IPS-NIHi7 (cell line): Measurements from ENCODE around the gene ADAM22.

Source experiments
- DNase-seq: peaks from one replicate; pipeline ENCODE4 v3.0.0; 2012; ENCODE audit warnings: mixed read lengths; ENCODE audit errors: extremely low spot score

ADAM22 gene

DNA sequence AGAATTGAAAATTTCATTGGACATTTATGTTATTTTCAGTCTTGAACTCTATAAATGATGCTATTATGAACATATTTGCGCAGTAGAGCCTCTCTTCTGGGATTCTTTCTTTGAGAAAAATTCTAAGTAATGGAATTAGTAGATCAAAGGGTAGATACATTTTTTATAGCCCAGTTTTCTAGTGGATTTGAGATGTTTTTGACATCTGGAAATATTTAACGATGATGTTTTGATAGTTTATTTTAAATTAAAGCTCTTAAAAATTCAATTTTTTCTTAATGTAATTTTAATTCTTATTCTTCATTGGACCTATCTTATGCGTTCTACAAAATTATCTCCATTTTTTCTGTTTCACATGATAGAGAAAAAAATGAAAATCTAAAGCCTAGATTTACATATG lies 103.0 kb downstream of the ADAM22 start:
- no peak for DNase-seq

DNA sequence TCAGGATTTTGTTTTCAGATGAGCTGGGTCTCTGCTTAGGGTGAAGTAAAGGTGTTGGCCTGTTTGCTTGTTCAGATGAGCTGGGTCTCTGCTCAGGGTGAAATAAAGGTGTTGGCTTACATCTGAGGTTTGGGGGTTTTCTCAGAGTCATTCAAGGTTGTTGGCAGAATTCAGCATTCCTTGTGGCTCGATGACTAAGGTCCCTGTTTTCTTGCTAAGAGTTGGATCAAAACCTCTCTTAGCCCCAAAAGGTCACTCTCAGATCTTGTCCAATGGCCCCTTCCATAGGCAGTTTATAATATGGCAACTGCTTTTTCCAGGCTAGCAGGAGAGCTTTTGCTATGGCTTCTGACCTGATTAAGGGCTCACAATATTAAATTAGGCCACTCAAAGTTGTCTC lies 106.6 kb downstream of the ADAM22 start:
- no peak for DNase-seq

DNA sequence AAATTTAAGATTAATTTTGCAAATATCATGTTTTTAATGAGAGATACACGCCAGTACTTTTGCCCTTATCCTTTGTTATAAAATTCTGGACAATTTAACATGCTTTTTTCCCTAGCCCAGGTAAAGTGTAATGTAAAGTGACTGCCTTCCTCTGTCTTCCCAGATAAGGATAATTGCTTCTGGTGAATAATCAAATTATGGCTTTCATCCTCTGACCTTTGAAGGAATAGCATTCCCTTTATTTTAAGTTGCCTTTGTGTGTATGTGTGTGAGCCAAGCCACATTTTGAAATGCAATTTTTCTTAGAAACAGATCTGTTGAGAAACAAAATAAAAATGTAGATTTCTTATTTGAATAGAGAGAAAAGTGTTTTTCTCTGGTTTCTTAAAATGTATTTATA lies 107.5 kb downstream of the ADAM22 start:
- no peak for DNase-seq

DNA sequence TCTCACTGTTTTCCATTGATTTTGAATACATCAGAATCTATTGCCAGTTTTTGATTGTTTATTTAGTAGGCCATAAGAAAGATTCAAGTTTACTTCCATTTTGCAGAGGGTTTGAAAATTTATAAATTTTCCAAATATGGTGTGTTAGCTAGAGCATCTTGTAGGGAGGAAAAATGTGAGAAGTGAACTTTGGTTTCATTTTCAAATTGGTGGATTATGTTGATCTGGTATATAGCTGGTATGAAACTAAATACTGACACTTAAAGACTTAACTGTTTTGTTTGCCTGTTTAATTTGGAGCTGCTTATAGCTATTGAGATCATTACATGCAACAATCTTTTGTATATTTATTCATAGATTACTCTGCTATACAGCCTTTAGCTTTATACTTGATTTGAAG lies 108.1 kb downstream of the ADAM22 start:
- no peak for DNase-seq

DNA sequence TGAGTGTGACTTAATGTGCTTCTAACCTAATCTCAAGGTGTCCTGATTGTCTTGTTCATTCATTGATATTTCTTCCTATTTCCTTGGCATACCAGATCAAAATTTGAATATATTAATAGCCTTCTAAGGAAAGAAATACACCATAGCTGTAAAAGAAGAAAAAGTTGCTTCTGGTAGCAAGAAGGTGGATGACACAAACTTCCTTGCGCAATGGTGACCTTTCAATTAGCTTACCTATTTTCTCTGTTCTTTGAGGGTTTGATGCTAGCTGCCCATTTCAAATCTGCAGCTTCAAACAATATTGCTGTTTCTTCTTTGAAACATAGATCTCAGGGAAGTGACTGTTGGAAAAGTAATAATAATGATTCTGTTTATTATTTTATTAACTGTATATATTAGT lies 108.8 kb downstream of the ADAM22 start:
- no peak for DNase-seq

DNA sequence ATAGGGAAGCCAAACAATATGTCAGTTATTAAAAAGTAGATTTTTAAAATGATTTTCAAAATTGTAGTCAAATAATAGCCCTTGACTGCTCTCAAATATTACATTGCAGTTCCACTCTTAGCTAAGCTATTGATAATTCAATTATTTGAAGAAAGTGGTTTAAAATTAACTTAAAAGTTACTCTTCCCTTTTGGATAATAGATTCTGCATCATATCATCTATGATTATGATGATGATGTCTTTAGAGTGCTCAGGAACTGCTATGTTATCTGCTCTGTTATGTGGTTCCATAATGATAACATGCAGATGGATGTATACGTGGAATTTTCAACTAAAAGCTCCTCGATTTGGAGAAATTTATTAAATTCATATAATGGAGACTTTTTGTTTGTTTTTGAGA lies 110.0 kb downstream of the ADAM22 start:
- DNase-seq = no peak

DNA sequence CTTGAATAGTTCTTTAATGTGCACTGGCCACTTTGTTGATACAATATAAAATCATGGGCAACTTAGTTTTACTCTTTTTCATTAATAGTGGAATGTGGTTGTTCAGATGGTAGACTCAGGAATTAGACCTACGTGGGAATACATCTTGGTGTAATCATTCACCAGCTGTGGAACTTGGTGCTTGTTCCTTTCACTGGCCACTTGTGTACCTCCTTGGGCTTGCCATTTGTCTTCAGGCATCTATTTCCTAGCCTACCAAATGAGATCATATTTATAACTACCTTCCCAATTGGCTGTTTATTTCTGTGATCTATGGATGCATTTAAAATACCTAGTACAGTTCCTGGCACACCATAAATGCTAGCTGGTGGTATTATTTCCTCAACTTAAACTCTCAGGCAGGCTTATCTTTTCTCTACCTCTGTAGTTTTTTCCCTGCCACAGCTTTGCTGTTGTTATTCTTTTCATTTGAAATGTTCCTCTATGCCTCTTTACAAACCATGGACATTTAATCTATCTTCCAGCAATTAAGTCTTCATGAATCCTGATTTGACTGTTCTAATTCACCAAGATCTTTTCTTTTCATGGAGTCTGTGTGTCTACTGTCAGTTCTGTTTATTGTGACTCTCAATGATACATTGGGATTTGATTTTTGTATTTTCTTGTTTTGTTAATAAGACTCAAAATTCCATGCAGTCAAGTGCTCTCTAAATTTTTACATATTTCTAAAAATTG lies 113.0 kb downstream of the ADAM22 start:
- no peak for DNase-seq

DNA sequence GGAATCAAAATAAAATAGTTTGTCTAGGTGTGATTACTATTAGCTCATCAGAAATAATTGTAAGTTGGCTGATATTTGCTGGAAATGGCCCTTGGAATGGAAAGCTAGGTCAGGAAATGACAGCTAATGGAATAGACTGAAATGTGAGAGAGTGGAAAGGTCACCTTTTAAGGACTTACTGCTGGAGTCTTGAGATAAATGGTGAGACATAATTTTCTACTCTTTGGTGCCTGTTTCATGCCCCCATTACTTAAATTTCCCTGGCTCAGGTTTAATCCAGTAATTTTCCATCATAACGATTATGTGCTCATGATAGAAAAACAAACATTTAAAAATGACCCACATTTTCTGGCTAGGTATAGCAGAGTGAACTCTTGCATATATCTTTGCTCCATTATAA lies 123.6 kb downstream of the ADAM22 start:
- no peak for DNase-seq

DNA sequence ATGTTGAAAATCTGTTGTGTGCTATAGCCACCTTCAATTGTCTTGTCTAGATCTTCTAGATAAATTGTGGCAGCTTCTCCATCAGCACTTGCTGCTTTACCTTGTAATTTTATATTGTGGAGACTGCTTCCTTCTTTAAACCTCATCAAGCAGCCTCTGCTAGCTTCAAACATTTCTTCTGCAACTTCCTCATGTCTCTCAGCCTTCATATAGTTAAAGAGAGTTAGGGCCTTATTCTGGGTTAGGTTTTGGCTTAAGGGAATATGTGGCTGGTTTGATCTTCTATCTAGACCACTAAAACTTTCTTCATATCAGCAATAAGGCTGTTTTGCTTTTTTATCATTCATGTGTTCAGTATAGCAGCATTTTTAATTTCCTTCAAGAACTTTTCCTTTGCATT lies 128.2 kb downstream of the ADAM22 start:
- DNase-seq = no peak

DNA sequence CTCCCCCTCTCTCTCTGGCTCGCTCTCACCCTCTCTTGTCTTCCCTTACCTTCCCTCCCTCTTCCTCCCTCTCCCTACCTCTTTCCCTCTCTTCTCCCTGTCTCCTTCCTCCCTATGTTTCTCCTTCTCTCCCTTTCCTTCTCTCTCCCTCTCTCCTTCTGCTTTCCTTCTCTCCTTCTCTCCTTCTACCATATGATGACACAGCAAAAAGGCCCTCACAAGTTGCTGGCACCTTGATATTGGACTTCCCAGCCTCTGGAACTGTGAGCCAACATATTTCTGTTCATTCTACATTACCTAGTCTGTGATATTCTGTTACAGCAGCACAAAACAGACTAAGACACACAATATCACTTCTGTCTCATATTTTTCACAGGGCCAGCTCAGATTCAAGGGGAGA lies 135.0 kb downstream of the ADAM22 start:
- no peak for DNase-seq

DNA sequence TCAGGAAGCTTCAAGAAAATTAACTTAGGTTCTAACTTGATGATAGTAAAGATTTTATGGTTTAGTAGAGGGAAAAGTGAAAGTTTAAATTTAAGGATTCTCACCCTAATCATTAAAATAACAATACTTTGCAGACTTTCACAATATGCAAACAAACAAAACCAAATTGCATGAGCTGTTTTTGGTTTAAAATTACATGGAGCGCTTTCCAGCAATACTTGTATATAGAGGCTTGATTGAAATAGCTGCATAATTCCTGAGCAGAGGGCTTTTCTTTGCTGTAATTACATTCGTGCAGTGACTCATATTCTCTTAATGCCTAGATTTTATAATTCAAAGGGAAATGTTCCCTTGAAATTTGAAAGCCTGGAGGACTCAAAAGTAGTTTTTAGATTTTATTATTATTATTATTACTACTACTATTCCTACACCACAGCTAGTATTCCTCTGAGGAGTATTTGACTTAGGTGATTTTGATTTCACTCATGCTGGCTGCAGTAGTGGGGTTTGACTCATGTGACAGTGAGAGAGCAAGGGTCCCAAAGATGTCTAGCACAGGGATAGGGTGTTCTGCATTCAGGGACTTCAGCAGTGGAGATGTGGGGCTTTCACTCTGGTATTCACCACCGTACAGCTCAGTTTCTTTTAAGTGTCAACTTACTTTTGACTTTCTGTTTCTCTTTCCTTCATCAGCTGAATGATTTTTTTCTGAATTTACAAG lies 138.1 kb downstream of the ADAM22 start:
- DNase-seq = no peak

DNA sequence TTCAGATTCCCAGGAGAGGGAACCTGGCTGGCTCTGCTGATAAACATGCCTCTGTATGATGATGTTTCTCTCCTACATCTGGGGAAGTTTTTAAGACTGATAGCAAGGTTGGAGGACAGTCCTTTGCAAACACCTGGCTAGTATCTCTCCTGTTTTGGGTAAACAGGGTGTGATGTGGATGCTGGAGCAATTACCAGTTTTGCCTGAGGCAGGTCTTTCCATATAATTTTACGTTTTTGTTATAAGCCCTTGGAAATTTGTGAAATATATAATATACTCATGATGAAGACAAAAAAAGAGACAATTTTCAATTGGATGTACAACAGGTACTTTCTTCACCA lies 138.6 kb downstream of the ADAM22 start:
- no peak for DNase-seq

DNA sequence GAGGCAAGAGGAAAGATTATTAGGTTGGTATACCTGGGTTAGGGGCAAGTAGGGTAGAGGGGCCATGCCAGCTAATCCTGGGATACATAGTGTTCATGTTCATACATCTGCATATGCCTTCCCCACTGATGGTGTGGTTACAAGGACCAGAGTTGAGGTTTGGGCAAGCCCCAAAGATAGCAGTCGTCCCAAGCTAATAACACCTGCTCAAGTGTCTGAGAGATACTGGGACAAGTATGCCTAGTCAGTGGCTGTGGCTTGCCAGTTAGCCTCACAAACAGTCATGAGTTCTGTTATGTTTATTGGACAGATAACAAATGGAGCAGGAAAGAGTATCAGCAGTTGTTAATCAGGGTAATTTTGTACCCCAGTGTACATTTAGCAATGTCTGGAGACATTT lies 139.6 kb downstream of the ADAM22 start:
- DNase-seq = no peak

DNA sequence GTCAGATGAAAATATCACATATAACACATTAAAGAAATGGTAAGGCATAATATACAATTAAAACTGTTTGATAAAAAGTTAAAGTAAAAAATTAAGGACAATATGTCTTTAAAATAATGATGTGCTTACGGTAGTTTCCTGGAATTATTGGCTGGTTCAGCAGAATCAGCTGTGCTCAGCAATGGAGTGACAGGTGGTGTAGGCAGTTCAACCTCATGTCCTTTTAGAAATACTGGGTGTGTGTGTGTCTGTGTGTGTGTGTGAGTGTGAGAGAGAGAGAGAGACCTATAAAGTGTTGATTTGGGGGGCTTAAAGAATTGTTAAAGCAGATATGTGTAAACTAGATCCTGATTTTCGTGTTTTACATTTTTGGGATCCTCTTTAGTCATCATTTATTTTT lies 141.2 kb downstream of the ADAM22 start:
- DNase-seq = no peak

DNA sequence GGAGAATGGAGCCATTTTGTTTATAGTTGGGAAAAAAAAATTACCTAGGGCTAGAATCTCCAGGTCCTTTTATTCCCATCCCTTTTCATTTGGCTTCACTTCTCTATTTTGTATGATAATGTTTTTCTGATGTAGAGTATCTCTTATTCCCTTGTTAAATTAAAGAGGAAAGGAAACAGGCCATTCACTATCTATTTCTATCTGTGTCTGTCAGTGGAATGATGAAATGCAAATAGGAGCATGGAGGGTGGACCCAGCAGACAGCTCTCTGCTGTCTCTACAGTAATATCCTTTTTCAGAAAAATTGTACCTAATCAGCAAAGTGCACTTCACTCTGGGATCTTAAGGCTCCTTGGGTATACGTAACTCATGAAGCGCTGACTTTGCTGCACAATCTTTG lies 149.8 kb downstream of the ADAM22 start:
- no peak for DNase-seq

DNA sequence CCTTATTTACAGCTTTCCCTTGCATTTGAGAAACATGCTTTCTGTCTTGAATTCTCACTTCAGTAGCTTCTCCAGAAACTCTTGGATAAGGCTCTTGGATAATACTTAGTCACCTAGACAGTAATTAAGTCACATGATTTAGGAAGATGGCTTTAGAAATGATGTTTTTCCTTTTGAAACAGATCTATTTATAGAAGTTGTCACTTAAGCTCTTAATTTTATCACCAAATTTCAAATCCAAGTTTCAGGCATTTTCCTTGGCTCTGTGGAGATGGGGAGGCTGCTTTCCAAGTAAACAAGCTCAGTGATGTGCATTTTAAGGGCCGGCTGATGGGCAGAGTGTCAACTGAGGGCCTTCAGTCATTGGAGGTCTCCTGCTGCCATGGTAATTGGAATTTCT lies 155.5 kb downstream of the ADAM22 start:
- no peak for DNase-seq

DNA sequence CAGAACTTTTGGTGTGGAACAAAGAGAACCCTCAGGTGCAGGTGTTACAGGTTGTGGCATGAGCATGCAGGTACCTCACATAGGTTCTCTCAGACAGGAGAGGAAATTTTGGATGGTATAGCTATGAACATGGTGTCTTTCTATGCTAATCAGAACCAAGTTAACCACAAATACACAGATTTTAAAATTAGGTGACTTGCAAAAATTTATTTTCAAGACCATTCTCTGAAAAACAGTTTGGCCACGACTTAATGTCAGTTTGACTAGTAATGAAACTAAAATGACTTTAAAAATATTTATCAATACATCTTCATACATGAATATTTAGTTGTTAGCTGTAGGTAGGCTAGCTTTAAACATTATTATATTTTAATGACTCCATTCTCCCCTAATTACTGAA lies 156.2 kb downstream of the ADAM22 start:
- no peak for DNase-seq

DNA sequence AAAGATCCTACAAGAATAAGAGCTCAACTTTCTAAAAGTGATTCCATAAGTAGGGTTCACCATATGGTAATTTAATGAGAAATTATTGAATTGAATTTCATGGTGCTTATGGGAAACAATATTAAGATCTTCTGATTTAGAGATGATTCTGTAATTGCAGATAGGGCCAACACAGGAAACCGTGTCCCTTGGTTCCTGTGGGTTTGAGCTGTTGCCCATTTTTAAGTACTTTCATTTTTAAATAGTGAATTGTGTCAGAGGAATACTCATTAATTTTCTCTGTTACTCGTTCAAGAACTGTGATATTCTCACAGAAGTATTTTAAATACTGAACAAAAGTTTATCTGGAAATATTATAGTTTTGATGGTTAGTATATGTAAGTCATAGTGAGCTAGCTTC lies 156.6 kb downstream of the ADAM22 start:
- no peak for DNase-seq

DNA sequence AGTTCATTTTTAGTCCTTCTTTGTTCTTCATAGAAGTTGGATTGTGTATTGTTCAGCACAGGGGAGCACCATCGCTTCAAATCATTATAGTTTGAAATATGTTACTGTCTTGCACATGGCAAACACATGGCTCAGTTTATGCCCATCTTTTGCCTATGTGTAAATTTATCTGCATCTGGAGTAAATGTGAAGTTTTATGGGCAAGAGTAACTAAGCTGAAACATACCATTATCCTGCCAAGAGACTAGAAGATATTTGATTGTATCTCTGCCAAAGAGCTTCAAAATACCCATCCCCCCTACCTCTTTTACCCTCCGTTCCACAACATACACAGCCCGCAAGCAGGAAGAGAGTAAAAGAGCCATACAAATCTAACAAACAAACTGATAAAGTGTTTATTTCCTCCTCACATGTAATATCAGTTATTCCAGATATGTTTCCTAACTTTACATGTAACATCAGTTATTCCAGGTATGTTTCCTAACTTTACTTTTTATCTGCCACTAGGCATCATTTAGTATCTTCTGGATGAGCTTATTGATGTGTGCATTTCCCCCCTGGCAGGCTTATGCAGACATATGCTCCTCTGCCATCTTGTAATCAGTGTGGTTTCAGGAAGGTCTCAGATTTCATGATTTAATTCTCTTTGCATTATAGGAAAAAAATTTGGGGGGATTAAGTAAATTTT lies 158.1 kb downstream of the ADAM22 start:
- no peak for DNase-seq

DNA sequence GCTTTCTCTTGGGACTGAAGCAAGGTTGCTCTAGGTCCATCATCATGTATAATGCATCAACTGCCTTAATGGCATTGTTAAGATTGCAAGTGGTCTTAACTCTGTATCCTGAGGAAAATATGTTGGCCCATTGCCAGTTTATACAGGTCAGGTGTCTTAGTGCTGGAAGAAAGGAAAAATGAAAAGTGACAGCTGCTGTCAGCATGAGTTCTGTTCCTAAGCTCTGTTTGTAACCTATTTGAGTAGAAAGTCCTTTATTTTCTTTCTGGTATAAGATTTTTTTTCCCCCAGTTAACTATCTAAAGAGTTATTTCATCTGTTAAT lies 158.6 kb downstream of the ADAM22 start:
- no peak for DNase-seq

DNA sequence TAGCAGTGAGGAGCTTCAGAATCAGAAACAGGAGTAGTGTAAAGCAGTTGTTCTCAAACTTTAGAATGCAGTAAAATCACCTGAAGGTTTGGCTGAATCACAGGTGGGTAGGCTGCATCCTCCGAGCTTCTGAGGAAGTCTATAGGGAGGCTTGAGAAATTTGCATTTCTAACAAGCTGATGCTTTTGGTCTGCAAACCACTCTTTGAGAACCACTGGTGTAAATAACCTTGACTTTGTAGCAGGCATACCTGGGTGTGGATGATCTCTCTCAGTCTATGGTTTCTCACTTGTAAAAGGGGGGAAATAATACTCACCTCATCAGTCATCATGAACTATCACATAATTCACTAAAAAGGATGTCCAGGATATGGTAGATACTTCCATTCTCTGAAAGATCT lies 167.7 kb downstream of the ADAM22 start:
- no peak for DNase-seq

DNA sequence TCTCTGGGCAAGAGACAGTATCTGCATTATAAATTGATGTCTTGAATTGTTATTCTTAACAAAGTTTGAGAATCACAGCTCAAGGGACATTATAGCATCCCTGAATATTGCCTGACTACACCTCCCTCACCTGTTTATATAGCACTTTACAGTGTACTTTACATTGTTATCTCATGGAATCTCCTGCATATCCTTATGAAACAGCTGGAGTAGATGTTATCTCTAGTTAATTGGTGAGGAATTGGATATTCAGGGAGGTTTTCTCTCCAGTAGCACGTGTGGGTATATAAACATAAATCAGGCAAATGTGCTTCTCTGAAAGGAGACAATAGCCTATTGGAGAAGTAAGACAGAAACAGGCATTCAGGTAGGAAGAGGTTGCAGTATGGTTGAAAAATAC lies 168.6 kb downstream of the ADAM22 start:
- no peak for DNase-seq

DNA sequence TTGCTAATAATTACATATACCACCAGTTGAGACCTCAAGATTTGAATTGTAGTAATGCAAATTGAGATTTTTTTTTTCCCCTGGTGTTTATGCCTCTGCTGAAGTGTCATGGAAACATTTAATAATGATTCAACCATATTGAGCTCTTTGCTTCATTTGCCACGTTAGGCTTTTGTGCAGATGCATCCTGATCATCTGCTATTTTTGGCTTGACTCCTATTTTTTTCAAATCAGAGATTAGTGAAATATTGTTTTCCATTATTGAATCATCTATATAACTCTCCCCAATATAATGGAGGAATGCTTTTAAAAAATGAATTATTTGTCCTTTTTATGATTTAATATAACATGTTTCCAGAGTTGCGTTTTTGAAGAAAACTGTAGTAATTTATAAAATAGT lies 170.7 kb downstream of the ADAM22 start:
- DNase-seq = no peak
